Measurements from ENCODE around the gene SYCP2.
"Not testable (repeated sequence)": the region's sequence is repeated elsewhere in the genome, so short reads cannot be mapped to it uniquely, and the experiment has no call there.

Gene SYCP2

GRCh38 chr20:59873409-59873808 is 60.0 kb downstream of the SYCP2 start:
- H3K36me3 ChIP-seq (ENCODE audit: control insufficient read depth, insufficient read depth, low read length): no peaks in the 10 kb centered on the region
- no peak overlapping the region for H3K27ac ChIP-seq (ENCODE audit: insufficient read depth, low read length, poor library complexity, severe bottlenecking)
- H3K4me1 ChIP-seq (ENCODE audit: control insufficient read depth, insufficient read depth, low read length, poor library complexity, severe bottlenecking): no peaks in the 10 kb centered on the region
- H3K27me3 ChIP-seq (replicated peaks; ENCODE audit: control insufficient read depth, insufficient read depth, low read length, poor library complexity, severe bottlenecking): no peaks in the 10 kb centered on the region
- no peaks in the 10 kb centered on the region for H3K9me3 ChIP-seq (ENCODE audit: control insufficient read depth, low read length)
- H3K4me3 ChIP-seq (ENCODE audit: insufficient read depth, low read depth, low read length, poor library complexity, severe bottlenecking): no peak overlapping the region
- no peak for DNase-seq

- H3K27ac ChIP-seq (ENCODE audit: insufficient read depth, low read length, poor library complexity, severe bottlenecking): no peak overlapping the region
- no peak overlapping the region for H3K4me3 ChIP-seq (ENCODE audit: insufficient read depth, low read depth, low read length, poor library complexity, severe bottlenecking)
- no peak for DNase-seq
- H3K36me3 ChIP-seq (ENCODE audit: control insufficient read depth, insufficient read depth, low read length): no peaks in the 10 kb centered on the region
- no peaks in the 10 kb centered on the region for H3K9me3 ChIP-seq (ENCODE audit: control insufficient read depth, low read length)
- no peaks in the 10 kb centered on the region for H3K27me3 ChIP-seq (replicated peaks; ENCODE audit: control insufficient read depth, insufficient read depth, low read length, poor library complexity, severe bottlenecking)
- H3K4me1 ChIP-seq (ENCODE audit: control insufficient read depth, insufficient read depth, low read length, poor library complexity, severe bottlenecking): no peaks in the 10 kb centered on the region
Observed at GRCh38 chr20:59871096-59871495, 62.3 kb downstream of the SYCP2 start.

GRCh38 chr20:59866338-59866737 is 67.1 kb downstream of the SYCP2 start:
- no peaks in the 10 kb centered on the region for H3K4me1 ChIP-seq (ENCODE audit: control insufficient read depth, insufficient read depth, low read length, poor library complexity, severe bottlenecking)
- no peak overlapping the region for H3K27ac ChIP-seq (ENCODE audit: insufficient read depth, low read length, poor library complexity, severe bottlenecking)
- no peak for DNase-seq
- H3K27me3 ChIP-seq (replicated peaks; ENCODE audit: control insufficient read depth, insufficient read depth, low read length, poor library complexity, severe bottlenecking): no peaks in the 10 kb centered on the region
- no peak overlapping the region for H3K4me3 ChIP-seq (ENCODE audit: insufficient read depth, low read depth, low read length, poor library complexity, severe bottlenecking)
- H3K36me3 ChIP-seq (ENCODE audit: control insufficient read depth, insufficient read depth, low read length): no peaks in the 10 kb centered on the region
- no peaks in the 10 kb centered on the region for H3K9me3 ChIP-seq (ENCODE audit: control insufficient read depth, low read length)

GRCh38 chr20:59864726-59865125 is 68.7 kb downstream of the SYCP2 start:
- Histone ChIP-seq H3K4me1 (ENCODE audit: control insufficient read depth, insufficient read depth, low read length, poor library complexity, severe bottlenecking) (no peaks in the 10 kb centered on the region), H3K27ac (ENCODE audit: insufficient read depth, low read length, poor library complexity, severe bottlenecking) (no peak overlapping the region), H3K9me3 (ENCODE audit: control insufficient read depth, low read length) (no peaks in the 10 kb centered on the region), H3K4me3 (ENCODE audit: insufficient read depth, low read depth, low read length, poor library complexity, severe bottlenecking) (no peak overlapping the region), H3K36me3 (ENCODE audit: control insufficient read depth, insufficient read depth, low read length) (no peaks in the 10 kb centered on the region), H3K27me3 (replicated peaks; ENCODE audit: control insufficient read depth, insufficient read depth, low read length, poor library complexity, severe bottlenecking) (no peaks in the 10 kb centered on the region)
- no peak for DNase-seq

- no peak overlapping the region for H3K4me3 ChIP-seq (ENCODE audit: insufficient read depth, low read depth, low read length, poor library complexity, severe bottlenecking)
- H3K4me1 ChIP-seq (ENCODE audit: control insufficient read depth, insufficient read depth, low read length, poor library complexity, severe bottlenecking): no peaks in the 10 kb centered on the region
- H3K36me3 ChIP-seq (ENCODE audit: control insufficient read depth, insufficient read depth, low read length): no peaks in the 10 kb centered on the region
- H3K9me3 ChIP-seq (ENCODE audit: control insufficient read depth, low read length): no peaks in the 10 kb centered on the region
- H3K27ac ChIP-seq (ENCODE audit: insufficient read depth, low read length, poor library complexity, severe bottlenecking): no peak overlapping the region
- H3K27me3 ChIP-seq (replicated peaks; ENCODE audit: control insufficient read depth, insufficient read depth, low read length, poor library complexity, severe bottlenecking): no peaks in the 10 kb centered on the region
- DNase-seq: no peak
Observed at GRCh38 chr20:59863058-59863457, 70.4 kb downstream of the SYCP2 start.

GRCh38 chr20:59861401-59861800 is 72.0 kb downstream of the SYCP2 start:
- Histone ChIP-seq H3K36me3 (ENCODE audit: control insufficient read depth, insufficient read depth, low read length) (no peaks in the 10 kb centered on the region), H3K4me1 (ENCODE audit: control insufficient read depth, insufficient read depth, low read length, poor library complexity, severe bottlenecking) (no peaks in the 10 kb centered on the region), H3K27me3 (replicated peaks; ENCODE audit: control insufficient read depth, insufficient read depth, low read length, poor library complexity, severe bottlenecking) (no peaks in the 10 kb centered on the region), H3K4me3 (ENCODE audit: insufficient read depth, low read depth, low read length, poor library complexity, severe bottlenecking) (no peak overlapping the region), H3K27ac (ENCODE audit: insufficient read depth, low read length, poor library complexity, severe bottlenecking) (no peak overlapping the region), H3K9me3 (ENCODE audit: control insufficient read depth, low read length) (no peaks in the 10 kb centered on the region)
- DNase-seq: no peak

- H3K4me1 ChIP-seq (ENCODE audit: control insufficient read depth, insufficient read depth, low read length, poor library complexity, severe bottlenecking): no peaks in the 10 kb centered on the region
- DNase-seq: no peak
- no peak overlapping the region for H3K4me3 ChIP-seq (ENCODE audit: insufficient read depth, low read depth, low read length, poor library complexity, severe bottlenecking)
- H3K27ac ChIP-seq (ENCODE audit: insufficient read depth, low read length, poor library complexity, severe bottlenecking): no peak overlapping the region
- H3K9me3 ChIP-seq (ENCODE audit: control insufficient read depth, low read length): no peaks in the 10 kb centered on the region
- H3K27me3 ChIP-seq (replicated peaks; ENCODE audit: control insufficient read depth, insufficient read depth, low read length, poor library complexity, severe bottlenecking): no peaks in the 10 kb centered on the region
- no peaks in the 10 kb centered on the region for H3K36me3 ChIP-seq (ENCODE audit: control insufficient read depth, insufficient read depth, low read length)
Observed at GRCh38 chr20:59858425-59858824, 75.0 kb downstream of the SYCP2 start.

- no peaks in the 10 kb centered on the region for H3K36me3 ChIP-seq (ENCODE audit: control insufficient read depth, insufficient read depth, low read length)
- no peak overlapping the region for H3K27ac ChIP-seq (ENCODE audit: insufficient read depth, low read length, poor library complexity, severe bottlenecking)
- H3K4me1 ChIP-seq (ENCODE audit: control insufficient read depth, insufficient read depth, low read length, poor library complexity, severe bottlenecking): no peaks in the 10 kb centered on the region
- no peaks in the 10 kb centered on the region for H3K27me3 ChIP-seq (replicated peaks; ENCODE audit: control insufficient read depth, insufficient read depth, low read length, poor library complexity, severe bottlenecking)
- H3K4me3 ChIP-seq (ENCODE audit: insufficient read depth, low read depth, low read length, poor library complexity, severe bottlenecking): no peak overlapping the region
- no peaks in the 10 kb centered on the region for H3K9me3 ChIP-seq (ENCODE audit: control insufficient read depth, low read length)
- DNase-seq: no peak
Observed at GRCh38 chr20:59857966-59858365, 75.5 kb downstream of the SYCP2 start.

- not testable (repeated sequence) for H3K27me3 ChIP-seq (replicated peaks; ENCODE audit: control insufficient read depth, insufficient read depth, low read length, poor library complexity, severe bottlenecking); H3K27ac ChIP-seq (ENCODE audit: insufficient read depth, low read length, poor library complexity, severe bottlenecking); H3K36me3 ChIP-seq (ENCODE audit: control insufficient read depth, insufficient read depth, low read length); H3K4me3 ChIP-seq (ENCODE audit: insufficient read depth, low read depth, low read length, poor library complexity, severe bottlenecking); H3K9me3 ChIP-seq (ENCODE audit: control insufficient read depth, low read length); DNase-seq; H3K4me1 ChIP-seq (ENCODE audit: control insufficient read depth, insufficient read depth, low read length, poor library complexity, severe bottlenecking)
Observed at GRCh38 chr20:59856941-59857340, 76.5 kb downstream of the SYCP2 start.

- H3K27ac ChIP-seq (ENCODE audit: insufficient read depth, low read length, poor library complexity, severe bottlenecking); H3K4me3 ChIP-seq (ENCODE audit: insufficient read depth, low read depth, low read length, poor library complexity, severe bottlenecking); H3K27me3 ChIP-seq (replicated peaks; ENCODE audit: control insufficient read depth, insufficient read depth, low read length, poor library complexity, severe bottlenecking); H3K36me3 ChIP-seq (ENCODE audit: control insufficient read depth, insufficient read depth, low read length); H3K4me1 ChIP-seq (ENCODE audit: control insufficient read depth, insufficient read depth, low read length, poor library complexity, severe bottlenecking); DNase-seq; H3K9me3 ChIP-seq (ENCODE audit: control insufficient read depth, low read length): not testable (repeated sequence)
Observed at GRCh38 chr20:59856526-59856925, 76.9 kb downstream of the SYCP2 start.

Measured in effector memory CD4-positive, alpha-beta T cell (primary cell).